Left lung (tissue), 10 donors: Measurements from ENCODE around the gene EZR. TPM values are rescaled to one million over a fixed set of nuclear protein-coding genes. Genes with fewer than 3 reads are reported as not detected.

Source experiments
- ATAC-seq: fragments of 200-7000 bp; cut with Tn5 transposase; one replicate; pipeline ENCODE4 v1.9.1; 2020; ENCODE audit warnings: moderate library complexity
- DNase-seq, 4 donors: peaks; one replicate each; pipeline ENCODE4 v3.0.0-alpha.2; 2013 to 2020
- H3K27ac ChIP-seq, 2 donors: fragments of 200-600 bp; sonication (generic) in 1 of 2; one replicate each; pipeline versions ENCODE4 v1.5.0 to v1.8.0; 2020 to 2021
- H3K27me3 ChIP-seq, 2 donors: fragments of 200-600 bp; sonication (generic) in 1 of 2; one replicate each; pipeline versions ENCODE4 v1.5.0 to v1.8.0; 2020 to 2021
- H3K36me3 ChIP-seq, 2 donors: fragments of 200-600 bp; sonication (generic) in 1 of 2; one replicate each; pipeline versions ENCODE4 v1.5.0 to v1.8.0; 2020 to 2021
- H3K4me1 ChIP-seq, 2 donors: fragments of 200-600 bp; one replicate each; pipeline ENCODE4 v1.8.0; 2021
- H3K4me3 ChIP-seq, 2 donors: fragments of 200-600 bp; sonication (generic) in 1 of 2; one replicate each; pipeline versions ENCODE4 v1.5.0 to v1.8.0; 2020 to 2021; ENCODE audit warnings: mild to moderate bottlenecking in 1 of 2
- H3K9me3 ChIP-seq, 2 donors: fragments of 200-600 bp; sonication (generic) in 1 of 2; one replicate each; pipeline versions ENCODE4 v1.5.0 to v1.8.0; 2020 to 2021
- intact Hi-C, 2 donors: fragments of 100-400 bp; cut with DNase I; formaldehyde crosslinking; loops; one replicate each; pipeline versions ENCODE4 v1.11.2 to v1.14.2; 2022
- polyA plus RNA-seq, 6 donors: library from polyadenylated mRNA; unstranded; fragments of 120-200 nt; gene quantifications; one replicate each; pipeline ENCODE4 v1.2.1, GENCODE V29; 2013; ENCODE audit not compliant: insufficient read length in 6 of 6
- total RNA-seq, 2 donors: library from RNA; stranded (reverse); fragmentation: NEBNext Ultra II Directional; extraction: Animal tissue kit (Norgen Biotek cat#: 25700); gene quantifications; one replicate each; pipeline ENCODE4 v1.2.1, GENCODE V29; 2021
- TF ChIP-seq, protein P1 (sequence below), 2 donors: fragments of 200-600 bp; sonication (generic) in 1 of 2; IDR thresholded peaks; one replicate each; pipeline versions ENCODE4 v1.5.0 to v1.8.0; 2021; ENCODE audit warnings: antibody characterized with exemption in 2 of 2
- donor health status: DM: no; HTN: yes; CAD: no.
- donor health status: DM: no; HTN: no; CAD: no.

EZR gene
- total and polyA plus RNA-seq, 8 donors, result 140 to 328 (median 161) TPM

- H3K27ac ChIP-seq, result no peak overlapping the region
- TF ChIP-seq, protein P1, sequence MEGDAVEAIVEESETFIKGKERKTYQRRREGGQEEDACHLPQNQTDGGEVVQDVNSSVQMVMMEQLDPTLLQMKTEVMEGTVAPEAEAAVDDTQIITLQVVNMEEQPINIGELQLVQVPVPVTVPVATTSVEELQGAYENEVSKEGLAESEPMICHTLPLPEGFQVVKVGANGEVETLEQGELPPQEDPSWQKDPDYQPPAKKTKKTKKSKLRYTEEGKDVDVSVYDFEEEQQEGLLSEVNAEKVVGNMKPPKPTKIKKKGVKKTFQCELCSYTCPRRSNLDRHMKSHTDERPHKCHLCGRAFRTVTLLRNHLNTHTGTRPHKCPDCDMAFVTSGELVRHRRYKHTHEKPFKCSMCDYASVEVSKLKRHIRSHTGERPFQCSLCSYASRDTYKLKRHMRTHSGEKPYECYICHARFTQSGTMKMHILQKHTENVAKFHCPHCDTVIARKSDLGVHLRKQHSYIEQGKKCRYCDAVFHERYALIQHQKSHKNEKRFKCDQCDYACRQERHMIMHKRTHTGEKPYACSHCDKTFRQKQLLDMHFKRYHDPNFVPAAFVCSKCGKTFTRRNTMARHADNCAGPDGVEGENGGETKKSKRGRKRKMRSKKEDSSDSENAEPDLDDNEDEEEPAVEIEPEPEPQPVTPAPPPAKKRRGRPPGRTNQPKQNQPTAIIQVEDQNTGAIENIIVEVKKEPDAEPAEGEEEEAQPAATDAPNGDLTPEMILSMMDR (IDR thresholded peaks at IDR 0.05), result no peak
- peaks cover 3 to 28% of the 10 kb centered on the region in 2 donors for H3K4me1 ChIP-seq
- peak; percentile 7 for ATAC-seq
- H3K36me3 ChIP-seq, result peaks cover 4 to 51% of the 10 kb centered on the region in 2 donors
- no peaks in the 10 kb centered on the region for H3K9me3 ChIP-seq
- DNase-seq, result no peak
- no peak overlapping the region for H3K4me3 ChIP-seq
- intact Hi-C loops, result no loop called here
- H3K27me3 ChIP-seq, result no peaks in the 10 kb centered on the region
Observed at GRCh38 chr6:158789115-158789917, 29.9 kb downstream of the EZR start.

- ATAC-seq, result no peak
- Histone ChIP-seq H3K4me3 (no peak overlapping the region), H3K27me3 (no peaks in the 10 kb centered on the region), H3K9me3 (no peaks in the 10 kb centered on the region), H3K36me3 (peaks cover 4 to 70% of the 10 kb centered on the region in 2 donors), H3K4me1 (peaks cover 3 to 18% of the 10 kb centered on the region in 2 donors), H3K27ac (no peak overlapping the region)
- TF ChIP-seq, protein P1 (IDR thresholded peaks at IDR 0.05), result no peak
- intact Hi-C loops, result no loop called here
- DNase-seq, result no peak
Observed at GRCh38 chr6:158787395-158787794, 31.8 kb downstream of the EZR start.

GRCh38 chr6:158786645-158787304 lies 32.4 kb downstream of the EZR start:
- H3K4me3 ChIP-seq, result no peak overlapping the region
- H3K36me3 ChIP-seq, result peaks cover 4 to 76% of the 10 kb centered on the region in 2 donors
- TF ChIP-seq, protein P1 (IDR thresholded peaks at IDR 0.05), result no peak
- ATAC-seq (no peak), DNase-seq (no peak)
- H3K4me1 ChIP-seq, result peaks cover 3 to 18% of the 10 kb centered on the region in 2 donors
- H3K9me3 ChIP-seq, result no peaks in the 10 kb centered on the region
- H3K27me3 ChIP-seq, result no peaks in the 10 kb centered on the region
- H3K27ac ChIP-seq, result no peak overlapping the region
- intact Hi-C loops, result no loop called here

DNA sequence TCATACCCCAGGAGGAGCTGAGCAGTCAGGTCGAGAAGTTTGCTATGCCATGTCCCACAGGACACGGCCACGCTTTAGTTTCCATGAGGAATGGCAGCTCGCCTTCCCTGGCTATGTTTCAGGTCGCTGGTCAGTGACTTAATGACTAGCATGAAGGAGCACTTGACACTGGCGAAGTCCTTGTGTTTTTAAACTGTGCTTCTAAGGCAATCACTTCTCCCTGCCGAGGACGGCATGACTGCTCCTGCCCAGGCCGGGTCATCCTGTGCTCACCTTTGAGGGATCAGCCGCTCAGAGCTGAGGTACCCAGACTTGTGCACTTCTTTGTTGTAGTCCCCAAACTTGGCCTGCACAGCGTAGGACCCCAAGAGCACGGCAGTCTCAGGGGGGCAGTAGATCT lies 34.1 kb downstream of the EZR start:
- H3K27me3 ChIP-seq, result no peaks in the 10 kb centered on the region
- no peak overlapping the region for H3K4me3 ChIP-seq
- no peak for DNase-seq
- H3K4me1 ChIP-seq, result peaks cover 8 to 9% of the 10 kb centered on the region in 2 donors
- H3K27ac ChIP-seq, result no peak overlapping the region
- intact Hi-C loops, result no loop called here
- no peaks in the 10 kb centered on the region for H3K9me3 ChIP-seq
- TF ChIP-seq, protein P1 (IDR thresholded peaks at IDR 0.05), result no peak
- ATAC-seq, result peak; percentile 18
- H3K36me3 ChIP-seq, result peaks cover 4 to 94% of the 10 kb centered on the region in 2 donors

DNA sequence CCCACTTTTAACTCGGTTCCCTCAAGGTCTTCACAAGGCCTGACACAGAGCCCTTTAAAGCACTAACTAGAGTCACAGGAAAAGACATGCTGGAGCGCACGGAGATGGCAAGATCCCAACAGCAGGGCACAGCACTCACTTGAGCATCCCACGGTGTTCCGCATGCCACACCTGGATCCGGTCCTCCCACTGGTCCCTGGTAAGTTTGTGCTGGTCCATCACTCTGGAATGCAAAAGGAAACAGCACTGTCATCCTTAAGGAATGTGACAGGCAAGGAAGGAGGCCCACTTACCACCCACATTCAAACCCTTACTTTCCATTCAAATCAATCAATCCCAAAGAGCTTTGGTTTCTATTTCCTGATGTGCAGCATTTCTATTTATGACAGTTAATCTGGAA lies 34.7 kb downstream of the EZR start:
- ATAC-seq (no peak), DNase-seq (no peak)
- H3K4me1 ChIP-seq, result peaks cover 4 to 7% of the 10 kb centered on the region in 2 donors
- H3K36me3 ChIP-seq, result peaks cover 4 to 99% of the 10 kb centered on the region in 2 donors
- no peaks in the 10 kb centered on the region for H3K9me3 ChIP-seq
- H3K27me3 ChIP-seq, result no peaks in the 10 kb centered on the region
- intact Hi-C loops, result no loop called here
- TF ChIP-seq, protein P1 (IDR thresholded peaks at IDR 0.05), result no peak
- H3K27ac ChIP-seq, result no peak overlapping the region
- H3K4me3 ChIP-seq, result no peak overlapping the region
